HG02884 (cell line): ENCODE results near the gene ATP2A3.
"Not testable (repeated sequence)": the region's sequence is repeated elsewhere in the genome, so short reads cannot be mapped to it uniquely, and the experiment has no call there.

Experiments
- ATAC-seq: cut with Tn5 transposase; IDR thresholded peaks from one replicate; pipeline ENCODE4 v1.9.1; 2021; ENCODE audit warnings: mild to moderate bottlenecking, moderate library complexity; ENCODE audit not compliant: unreplicated experiment

Gene ATP2A3

GRCh38 chr17:3956983-3957382 is 7.3 kb downstream of the ATP2A3 start:
- ATAC-seq: no peak

GRCh38 chr17:3956327-3956957 is 7.8 kb downstream of the ATP2A3 start:
- ATAC-seq: no peak

- no peak for ATAC-seq
Observed at GRCh38 chr17:3955673-3955988, 8.6 kb downstream of the ATP2A3 start.

GRCh38 chr17:3954976-3955672 is 9.1 kb downstream of the ATP2A3 start:
- no peak for ATAC-seq

GRCh38 chr17:3954086-3954485 is 10.2 kb downstream of the ATP2A3 start:
- no peak for ATAC-seq

GRCh38 chr17:3953542-3953941 is 10.7 kb downstream of the ATP2A3 start:
- no peak for ATAC-seq

GRCh38 chr17:3952186-3952585 is 12.1 kb downstream of the ATP2A3 start:
- no peak for ATAC-seq

- no peak for ATAC-seq
Observed at GRCh38 chr17:3951420-3951819, 12.8 kb downstream of the ATP2A3 start.

- ATAC-seq: no peak
Observed at GRCh38 chr17:3951003-3951402, 13.2 kb downstream of the ATP2A3 start.

- ATAC-seq: no peak
Observed at GRCh38 chr17:3950584-3950983, 13.7 kb downstream of the ATP2A3 start.

GRCh38 chr17:3949418-3949817 is 14.8 kb downstream of the ATP2A3 start:
- no peak for ATAC-seq

- ATAC-seq: not testable (repeated sequence)
Observed at GRCh38 chr17:3948551-3948950, 15.7 kb downstream of the ATP2A3 start.

- ATAC-seq: no peak
Observed at GRCh38 chr17:3947318-3947810, 16.9 kb downstream of the ATP2A3 start.

GRCh38 chr17:3946711-3947235 is 17.5 kb downstream of the ATP2A3 start:
- ATAC-seq: no peak

GRCh38 chr17:3944485-3945388 is 19.5 kb downstream of the ATP2A3 start:
- ATAC-seq: no peak

- ATAC-seq: no peak
Observed at GRCh38 chr17:3943240-3943891, 20.9 kb downstream of the ATP2A3 start.

- no peak for ATAC-seq
Observed at GRCh38 chr17:3940965-3941698, 23.1 kb downstream of the ATP2A3 start.

GRCh38 chr17:3937359-3937758 is 26.9 kb downstream of the ATP2A3 start:
- no peak for ATAC-seq

GRCh38 chr17:3935825-3936355 is 28.3 kb downstream of the ATP2A3 start:
- ATAC-seq: no peak

GRCh38 chr17:3935140-3935542 is 29.1 kb downstream of the ATP2A3 start:
- ATAC-seq: no peak
